HK-2 (cell line): Measurements from ENCODE around the gene PLSCR1.
A peak's percentile ranks its signal among the peaks of the same experiment; 100 is the strongest.

Experiments used
- DNase-seq: peaks from one replicate; pipeline ENCODE4 v3.0.0-alpha.2; 2018; ENCODE audit not compliant: unreplicated experiment

Gene PLSCR1, protein sequence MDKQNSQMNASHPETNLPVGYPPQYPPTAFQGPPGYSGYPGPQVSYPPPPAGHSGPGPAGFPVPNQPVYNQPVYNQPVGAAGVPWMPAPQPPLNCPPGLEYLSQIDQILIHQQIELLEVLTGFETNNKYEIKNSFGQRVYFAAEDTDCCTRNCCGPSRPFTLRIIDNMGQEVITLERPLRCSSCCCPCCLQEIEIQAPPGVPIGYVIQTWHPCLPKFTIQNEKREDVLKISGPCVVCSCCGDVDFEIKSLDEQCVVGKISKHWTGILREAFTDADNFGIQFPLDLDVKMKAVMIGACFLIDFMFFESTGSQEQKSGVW

DNA sequence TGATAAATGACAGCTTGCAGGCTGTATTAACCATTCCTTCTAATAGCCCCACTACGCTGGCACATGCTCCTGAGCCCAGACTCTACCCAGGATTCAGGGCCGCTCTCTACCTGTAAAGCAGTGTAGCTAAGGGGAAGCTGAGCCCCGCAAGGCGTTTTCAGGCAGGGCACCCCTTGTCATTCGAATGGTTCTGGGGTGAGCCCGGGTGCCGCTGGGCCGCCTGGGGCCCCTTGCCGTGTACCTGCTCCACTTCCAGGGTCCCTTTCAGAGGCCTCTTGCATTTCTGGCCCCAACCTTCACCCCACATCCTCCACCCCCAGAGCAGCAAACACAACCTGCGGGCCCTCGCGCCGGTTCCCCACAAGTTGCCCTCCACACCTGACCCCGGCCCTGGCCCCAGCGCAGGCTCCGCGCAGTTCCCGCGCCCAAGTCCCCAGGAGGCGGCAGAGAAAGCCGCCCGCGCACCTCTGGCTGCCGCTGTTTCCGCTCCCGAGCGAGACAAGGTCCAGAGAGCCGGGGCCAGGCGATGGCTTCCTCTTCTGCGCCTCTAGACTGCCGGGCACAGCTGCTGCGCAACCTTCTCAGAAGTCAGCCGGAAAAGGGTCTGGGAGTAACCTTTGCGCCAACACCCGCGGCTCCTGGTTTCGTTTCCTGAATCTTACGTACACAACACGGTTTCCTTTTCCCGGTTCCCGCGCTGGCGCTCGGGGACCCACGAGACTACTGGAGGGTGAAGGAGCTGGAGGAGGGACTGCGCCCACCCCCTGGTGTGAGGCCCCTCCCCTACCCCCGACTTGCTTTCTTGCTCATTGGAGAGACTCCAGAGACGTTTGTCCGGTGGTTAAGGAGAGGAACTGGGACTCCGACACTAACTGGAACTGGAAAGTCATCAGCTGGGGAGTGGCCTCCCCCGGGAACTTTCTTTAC is at the start of gene PLSCR1:
PLSCR1 (minus strand) TSS at position 606 of the 927 bp plus-strand sequence. CDS start 8,055 bp downstream, outside the sequence.
- DNase-seq, result peak; percentile 97

DNA sequence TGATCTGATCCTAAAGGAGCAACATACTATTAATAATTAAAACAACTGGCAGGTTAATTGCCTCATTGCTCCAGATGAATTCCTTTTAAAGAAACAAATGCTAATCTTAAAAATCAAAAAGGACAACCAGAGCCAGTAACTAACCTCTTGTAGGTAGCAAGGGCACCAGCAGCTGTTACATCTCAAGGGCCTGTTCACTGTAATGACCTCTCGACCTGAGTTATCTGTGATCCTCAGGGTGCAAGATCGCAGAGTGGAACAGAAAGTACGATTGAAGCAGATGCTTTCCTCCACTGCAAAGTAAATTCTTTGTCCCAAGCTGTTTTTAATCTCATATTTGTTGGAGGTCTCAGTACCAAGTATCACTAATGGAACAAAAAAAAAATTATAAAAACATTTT is 49.4 kb upstream of the PLSCR1 start:
- DNase-seq, result no peak

DNA sequence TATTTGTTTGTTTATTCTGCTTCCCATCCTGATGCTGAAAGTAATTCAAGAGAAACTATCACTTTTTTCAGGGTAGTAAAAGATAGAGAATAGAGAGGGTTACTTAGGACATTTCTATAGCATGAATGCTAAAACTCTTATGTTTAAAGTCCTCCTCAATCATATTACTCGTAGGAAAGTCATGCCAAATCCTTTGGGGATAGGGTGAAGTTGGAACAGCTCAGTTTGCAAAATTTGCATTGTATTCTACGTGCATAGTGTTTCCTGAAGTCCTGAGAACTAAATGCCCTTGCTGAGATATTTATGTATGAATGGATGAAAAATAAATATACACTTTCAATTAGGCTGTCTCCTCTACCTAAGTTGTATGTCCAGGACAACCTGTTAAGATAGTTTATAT is 46.1 kb upstream of the PLSCR1 start:
- no peak for DNase-seq

DNA sequence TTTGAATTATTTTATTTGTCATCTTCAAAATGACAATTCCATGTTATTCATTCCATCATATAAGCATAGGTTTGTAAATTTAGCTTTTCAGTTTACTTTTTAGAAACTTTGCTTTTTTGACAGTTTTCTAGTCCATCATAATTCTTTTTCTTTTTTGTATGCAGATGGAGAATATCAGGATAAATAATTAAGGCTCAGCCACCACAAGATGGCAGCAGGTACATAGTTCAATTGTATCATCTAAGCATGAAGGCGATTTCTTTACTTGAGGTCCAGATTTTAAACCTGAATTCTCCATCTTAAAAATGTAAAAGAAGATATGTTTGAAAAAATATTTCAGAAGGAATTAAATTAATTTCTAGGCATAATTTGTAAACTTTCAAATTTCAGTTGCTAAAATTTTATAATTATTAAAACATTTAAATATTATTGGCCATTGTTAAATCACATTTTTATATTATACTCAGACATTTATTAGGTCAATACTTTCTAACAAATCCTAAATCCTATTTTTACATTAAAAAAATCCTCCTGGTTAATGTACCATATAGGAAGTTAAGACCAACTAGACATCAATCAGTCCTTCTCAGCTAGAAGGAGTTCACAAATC is 45.6 kb upstream of the PLSCR1 start:
- no peak for DNase-seq

DNA sequence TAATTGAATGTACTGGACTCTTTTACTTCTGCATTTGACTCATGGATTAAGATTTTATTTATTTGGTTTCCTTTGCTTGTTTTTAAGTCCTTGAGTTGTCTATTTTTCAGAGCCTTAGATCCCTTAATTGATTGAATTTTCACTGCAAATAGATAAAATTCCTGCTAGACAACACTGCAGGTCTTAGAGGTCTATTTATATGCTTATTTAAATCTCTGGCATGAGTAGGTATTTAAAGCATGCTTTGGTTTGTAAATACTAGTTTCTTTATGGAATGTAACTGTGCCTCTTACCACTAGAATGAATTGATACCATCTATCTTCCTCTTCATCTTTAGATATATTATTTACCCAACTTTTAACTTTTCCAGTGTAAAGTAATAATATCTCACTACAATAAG is 40.7 kb upstream of the PLSCR1 start:
- no peak for DNase-seq

DNA sequence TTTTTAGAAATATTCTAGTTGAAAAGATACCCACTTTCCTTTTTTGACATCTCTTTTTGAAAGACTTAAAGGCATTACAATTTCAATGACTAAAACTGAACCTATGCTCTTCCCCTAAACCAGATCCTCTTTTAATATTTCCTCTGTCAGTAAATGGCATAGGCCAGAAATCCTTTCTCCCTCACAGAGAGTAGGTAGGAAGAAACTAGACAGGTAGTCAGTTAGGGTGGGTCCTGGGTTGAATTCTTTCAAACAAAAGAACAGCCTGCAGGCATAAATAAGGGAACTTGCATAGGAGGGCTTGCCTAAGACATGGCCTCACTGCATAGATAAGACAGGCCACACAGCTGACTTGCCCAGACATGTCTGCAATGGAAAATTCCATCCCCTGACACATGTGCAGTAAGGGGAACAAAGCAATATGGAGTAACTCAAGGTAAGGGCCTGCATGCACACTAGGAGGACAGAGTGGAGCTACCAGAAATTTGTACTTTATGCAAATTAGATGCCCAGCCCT is 37.6 kb upstream of the PLSCR1 start:
- no peak for DNase-seq

DNA sequence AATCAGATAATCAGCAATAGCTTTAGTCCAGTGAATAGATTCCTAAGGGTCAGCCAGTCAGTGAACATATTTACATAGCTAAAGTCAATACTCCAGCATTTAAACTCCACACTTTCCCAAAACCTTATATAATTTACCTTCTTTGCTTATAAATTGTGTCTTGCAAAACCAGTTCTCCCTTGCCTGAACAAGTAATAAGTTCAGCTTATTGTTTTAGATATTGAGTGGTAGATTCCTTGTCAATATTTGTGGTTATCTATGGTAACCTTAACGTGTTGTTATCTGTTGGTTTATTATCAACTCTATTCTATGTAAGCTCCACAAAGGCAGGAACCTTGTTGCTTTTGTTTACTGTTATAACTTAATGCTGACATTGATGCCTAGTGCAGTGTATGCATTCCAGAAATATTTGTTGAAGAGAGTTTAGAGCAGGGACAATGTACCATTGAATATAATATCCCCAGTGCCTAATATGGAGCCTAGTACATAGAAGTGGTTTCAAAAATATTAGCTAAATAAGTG is 36.7 kb upstream of the PLSCR1 start:
- no peak for DNase-seq

DNA sequence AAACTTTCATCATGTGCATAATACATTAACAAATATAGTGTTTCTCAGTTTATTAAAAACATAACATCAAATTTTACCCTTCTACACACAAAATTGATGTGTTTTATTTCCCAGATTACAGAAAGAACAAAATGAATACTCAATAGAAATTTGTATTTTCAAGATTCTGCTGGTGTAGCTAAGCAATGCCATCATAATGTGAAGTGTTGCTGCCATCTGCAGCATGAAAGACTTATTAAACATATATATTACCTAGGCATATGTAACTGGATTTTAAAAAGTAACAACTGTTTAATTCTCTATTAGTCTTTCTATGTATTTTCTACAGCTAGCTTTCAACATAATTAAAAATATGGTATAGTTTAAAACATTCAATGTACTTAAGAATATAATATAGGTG is 33.3 kb upstream of the PLSCR1 start:
- DNase-seq, result no peak

DNA sequence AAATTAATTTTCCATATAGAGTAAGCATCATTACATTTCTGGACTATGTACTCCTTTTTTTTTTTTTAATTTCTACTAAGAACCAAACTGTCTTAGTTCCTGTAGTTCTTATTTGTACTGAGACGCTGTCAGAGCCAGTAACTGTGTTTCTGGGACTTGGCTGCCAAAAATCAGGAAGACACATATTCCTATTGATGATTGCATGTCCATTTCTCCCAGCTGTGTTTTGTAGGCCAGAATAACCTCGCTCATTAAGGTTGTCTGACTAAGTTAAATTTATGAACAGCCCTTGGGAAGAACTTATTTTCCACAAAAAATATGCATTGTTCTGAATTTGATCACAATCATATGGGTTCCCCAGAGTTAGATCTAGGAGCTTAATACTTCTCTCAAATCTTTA is 31.2 kb upstream of the PLSCR1 start:
- no peak for DNase-seq

DNA sequence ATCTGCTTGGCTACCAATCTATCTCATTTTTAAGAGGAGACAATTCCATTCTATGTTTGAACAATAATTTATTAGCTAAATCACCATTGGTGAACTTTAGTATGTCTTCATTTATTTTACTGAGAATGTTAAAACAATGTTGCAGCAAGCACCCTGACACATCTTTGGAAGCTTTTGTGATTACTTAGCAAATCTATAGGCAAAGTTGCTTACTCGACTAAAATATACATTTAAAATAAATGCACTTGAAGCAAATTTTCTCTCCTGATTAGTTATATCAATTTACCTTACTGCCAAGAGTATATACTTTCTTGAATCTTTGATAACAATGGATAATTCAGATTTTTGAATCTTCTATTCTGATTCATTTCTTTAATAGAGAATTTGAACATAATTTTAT is 29.8 kb upstream of the PLSCR1 start:
- DNase-seq, result no peak

DNA sequence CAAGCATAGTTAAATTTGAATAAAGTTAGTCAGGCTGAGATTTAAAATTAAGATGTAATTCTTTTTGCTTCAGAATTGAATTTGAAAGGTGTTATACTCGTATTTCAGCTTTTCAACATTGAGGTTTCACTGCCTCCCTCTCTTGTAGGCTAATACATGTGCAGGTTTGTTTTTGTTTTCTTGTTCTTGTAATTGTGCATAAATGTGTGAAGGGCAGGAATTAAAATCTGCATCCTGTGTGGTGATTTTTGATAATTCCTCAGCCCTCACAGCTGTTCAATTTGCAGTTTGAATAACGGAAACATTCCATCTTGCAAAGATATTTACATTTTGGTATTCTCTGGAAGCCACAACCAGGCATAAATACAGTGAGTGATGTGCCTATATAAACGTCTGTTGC is 24.9 kb upstream of the PLSCR1 start:
- DNase-seq, result no peak

DNA sequence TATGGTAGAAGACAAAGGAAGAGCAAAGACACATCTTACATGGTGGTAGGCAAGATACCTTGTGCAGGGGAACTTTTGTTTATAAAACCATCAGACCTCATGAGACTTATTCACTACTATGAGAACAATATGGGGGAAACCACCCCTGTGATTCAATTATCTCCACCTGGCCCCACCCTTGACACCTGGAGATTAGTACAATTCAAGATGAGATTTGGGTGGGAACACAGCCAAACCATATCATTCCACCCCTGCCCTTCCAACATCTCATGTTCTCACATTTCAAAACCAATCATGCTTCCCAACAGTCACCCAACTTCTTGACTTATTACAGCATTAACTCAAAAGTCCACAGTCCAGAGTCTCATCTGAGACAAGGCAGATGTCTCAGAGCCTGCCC is 21.7 kb upstream of the PLSCR1 start:
- DNase-seq, result no peak

DNA sequence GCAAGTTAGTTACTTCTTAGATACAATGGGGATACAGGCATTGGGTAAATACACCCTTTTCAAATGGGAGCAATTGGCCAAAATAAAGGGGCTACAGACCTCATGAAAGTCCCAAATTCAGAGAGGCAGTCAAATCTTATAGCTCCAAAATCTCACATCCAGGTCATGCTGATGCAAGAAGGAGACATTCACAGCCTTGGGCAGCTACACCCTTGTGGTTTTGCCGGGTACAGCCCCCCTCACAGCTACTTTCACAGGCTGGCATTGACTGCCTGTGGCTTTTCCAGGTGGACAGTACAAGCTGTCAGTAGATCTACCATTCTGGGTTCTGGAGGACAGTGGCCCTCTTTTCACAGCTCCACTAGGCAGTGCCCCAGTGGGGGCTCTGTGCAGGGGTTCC is 17.5 kb upstream of the PLSCR1 start:
- DNase-seq, result no peak

DNA sequence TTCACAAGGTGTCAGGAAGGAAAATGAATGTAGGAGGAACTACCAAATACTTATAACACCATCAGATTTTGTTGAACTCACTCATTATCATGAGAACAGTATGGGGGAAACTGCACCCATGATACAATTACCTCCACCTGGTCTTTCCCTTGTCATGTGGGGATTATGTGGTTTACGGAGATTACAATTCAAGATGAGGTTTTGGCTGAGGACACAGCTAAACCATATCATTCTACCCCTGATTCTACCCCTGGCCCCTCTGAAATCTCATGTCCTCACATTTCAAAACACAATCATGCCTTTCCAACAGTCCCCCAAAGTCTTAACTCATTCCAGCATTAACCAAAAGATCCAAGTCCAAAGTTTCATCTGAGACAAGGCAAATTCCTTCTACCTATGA is 17.1 kb upstream of the PLSCR1 start:
- DNase-seq, result no peak

DNA sequence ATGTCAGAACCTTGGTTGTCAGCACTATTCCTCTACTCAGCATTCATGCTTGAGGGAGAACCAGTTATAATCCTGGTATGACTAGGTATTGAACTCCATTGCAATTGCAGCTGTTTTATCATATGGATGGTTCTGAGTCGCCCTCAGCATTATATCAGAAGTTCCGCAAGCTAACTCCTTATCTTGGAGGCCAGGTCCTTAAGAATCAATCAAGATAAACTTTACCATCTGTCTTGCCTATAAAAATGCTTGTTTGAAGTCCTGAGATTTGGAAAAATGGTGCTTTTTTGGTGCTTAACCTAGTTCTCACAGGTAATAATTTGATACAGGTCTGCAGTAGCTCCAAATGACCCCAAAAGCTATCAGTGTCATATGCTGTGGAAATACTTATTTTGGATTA is 16.3 kb upstream of the PLSCR1 start:
- DNase-seq, result no peak

DNA sequence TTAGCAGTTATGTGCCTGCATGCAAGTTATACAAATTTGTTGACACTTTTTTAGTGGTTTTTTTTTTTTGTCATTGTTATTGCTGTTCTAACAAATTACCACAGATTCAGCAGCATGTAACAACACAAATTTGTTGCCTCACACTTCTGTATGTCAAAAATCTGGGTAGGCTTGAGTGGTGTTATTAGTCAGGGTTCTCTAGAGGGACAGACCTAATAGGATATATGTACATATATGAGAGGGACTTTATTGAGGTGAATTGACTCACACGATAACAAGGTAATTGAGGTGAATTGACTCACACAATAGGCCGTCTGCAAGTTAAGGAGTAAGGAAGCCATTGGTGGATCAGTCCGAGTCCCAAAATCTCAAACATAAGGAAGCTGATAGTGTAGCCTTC is 15.0 kb upstream of the PLSCR1 start:
- no peak for DNase-seq

DNA sequence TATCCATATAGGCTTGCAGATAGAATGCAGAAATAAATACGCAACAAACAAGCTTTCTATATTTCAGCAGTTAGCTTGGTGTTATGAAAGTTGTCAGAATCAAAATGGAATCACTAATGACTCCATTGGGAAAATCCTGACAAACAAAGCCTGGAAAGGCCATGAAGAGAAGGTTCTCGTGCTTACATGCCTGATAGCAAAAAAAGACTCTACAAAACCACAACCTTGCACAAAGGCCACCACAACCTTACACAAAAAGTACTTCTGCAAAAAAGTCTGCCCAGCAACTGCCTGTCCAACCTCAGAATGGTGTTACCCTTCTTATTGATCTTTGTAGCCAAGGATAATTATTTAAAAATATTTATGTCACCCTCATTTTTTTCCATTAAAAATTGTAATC is 14.4 kb upstream of the PLSCR1 start:
- DNase-seq, result no peak

DNA sequence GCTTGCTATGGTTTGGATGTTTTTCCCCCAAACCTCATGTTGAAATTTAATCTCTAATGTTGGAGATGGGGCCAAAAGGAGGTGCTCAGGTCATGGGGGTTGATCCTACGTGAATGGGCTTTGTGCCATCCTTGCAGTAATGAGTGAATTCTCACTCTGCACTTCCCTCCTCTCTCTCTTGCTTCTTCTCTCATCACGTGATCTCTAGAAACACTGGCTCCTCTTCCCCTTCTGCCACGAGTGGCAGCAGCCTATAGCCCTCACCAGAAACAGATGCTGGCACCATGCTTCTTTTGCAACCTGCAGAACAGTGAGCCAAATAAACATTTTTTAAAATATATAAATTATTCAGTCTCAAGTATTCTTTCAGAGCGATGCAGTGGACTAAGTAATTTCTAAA is 13.3 kb upstream of the PLSCR1 start:
- no peak for DNase-seq

DNA sequence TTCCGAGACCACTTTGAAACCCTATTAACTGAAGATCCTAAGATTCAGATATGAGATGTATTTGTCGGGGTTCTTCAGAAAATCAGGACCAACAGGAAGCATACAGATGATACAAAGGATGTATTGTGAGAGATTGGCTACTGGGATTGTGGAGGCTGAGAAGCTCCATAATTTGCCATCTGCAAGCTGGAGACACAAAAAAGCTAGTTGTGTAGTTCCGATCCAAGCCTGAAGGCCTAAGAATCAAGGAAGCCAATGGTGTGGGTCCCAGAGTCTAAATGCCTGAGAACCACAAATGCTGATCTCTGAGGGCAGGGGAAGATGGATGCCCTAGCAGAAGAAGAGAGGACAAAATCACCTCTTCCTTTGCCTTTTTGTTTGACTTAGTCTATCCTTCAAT is 10.9 kb upstream of the PLSCR1 start:
- DNase-seq, result no peak

DNA sequence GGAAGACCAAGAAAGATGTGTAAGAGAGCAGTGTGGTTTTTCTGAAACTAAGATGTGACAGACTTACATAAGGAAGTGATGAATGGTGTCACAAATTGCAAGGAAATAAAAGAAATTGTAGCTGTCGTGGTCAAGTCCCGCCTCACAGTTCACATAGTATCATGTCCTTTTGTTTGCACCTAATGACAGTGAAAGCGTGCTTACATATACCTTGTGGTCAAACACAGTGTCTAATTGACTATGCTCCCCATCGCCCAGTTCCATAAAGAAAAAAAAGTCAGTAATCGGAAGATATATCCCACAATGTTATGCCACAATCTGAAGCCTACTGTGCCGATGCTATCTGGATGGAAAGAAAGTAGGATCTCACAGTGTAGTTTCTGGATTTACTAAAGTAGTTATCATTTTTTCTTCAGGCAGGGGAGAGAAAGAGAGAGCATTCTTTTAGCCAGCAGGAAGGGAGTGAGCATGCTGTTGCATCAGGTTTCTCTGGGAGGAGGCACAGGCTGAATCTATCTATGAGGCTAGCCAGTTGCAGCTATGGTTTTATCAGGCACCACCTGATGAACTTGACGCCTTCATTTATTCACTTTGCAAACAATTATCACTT is 9.8 kb upstream of the PLSCR1 start:
- no peak for DNase-seq

DNA sequence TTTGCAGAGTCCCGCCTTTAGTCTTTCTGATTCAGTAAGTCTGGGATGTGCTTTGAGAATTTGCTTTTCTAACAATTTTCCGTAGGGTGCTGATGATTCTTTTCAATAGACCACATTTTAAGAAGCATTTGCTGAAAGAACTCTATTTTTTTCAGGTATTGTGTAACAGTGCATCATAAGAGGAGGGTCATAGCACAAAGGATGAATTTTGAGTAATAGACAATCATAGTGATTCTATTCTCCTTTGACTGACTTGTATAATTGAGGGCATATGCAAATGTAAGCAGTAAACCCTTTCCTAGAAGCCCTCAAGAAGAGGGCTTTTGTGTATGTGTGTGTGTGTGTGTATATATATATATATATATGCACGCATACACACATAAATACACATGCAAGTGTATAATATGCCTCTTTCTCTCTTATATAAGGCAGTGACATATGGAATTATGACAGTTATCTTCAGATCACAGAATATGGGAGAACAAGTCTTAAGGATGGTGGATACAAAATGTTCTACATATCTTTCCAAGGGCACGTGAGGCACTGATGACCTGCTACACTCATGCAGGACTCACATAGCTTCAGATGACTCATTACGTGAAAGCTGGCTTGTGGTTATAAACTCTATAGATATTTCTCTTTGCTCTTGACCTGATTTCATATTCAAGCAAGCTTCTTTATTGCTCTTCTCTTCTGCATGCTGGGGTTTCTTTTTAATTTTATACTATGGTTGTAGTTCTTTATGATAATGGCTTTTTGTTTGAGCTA is 6.5 kb upstream of the PLSCR1 start:
- DNase-seq, result no peak
